DOHH2 (cell line): ENCODE results near the gene SCAMP2.

Source experiments
- CTCF ChIP-seq: fragments of 200-600 bp; sonication (generic); IDR thresholded peaks from one replicate; pipeline ENCODE4 v1.5.1; 2014; ENCODE audit warnings: antibody characterized with exemption, mild to moderate bottlenecking, low read depth, low read length; ENCODE audit not compliant: poor library complexity, severe bottlenecking
- EZH2phosphoT487 ChIP-seq: fragments of 200-600 bp; sonication (generic); IDR thresholded peaks from 2 replicates; pipeline ENCODE4 v1.6.1; 2017; ENCODE audit warnings: borderline replicate concordance, mild to moderate bottlenecking, antibody characterized with exemption, low read length, moderate library complexity, mixed read lengths

- TF ChIP-seq CTCF (no peak), EZH2phosphoT487 (no peak)
Measured at GRCh38 chr15:74798388-74799254, 74.5 kb downstream of the SCAMP2 start.
